T-helper 1 cell treated with Interleukin-12 subunit alpha and Interleukin-12 subunit beta and Interleukin-4 antibody, amounts not matched to agents 30 μg/mL and 1 μg/mL, for 36 hours (primary cell): Measurements from ENCODE around the gene MAP2K6.
"Not testable (repeated sequence)": the region's sequence is repeated elsewhere in the genome, so short reads cannot be mapped to it uniquely, and the experiment has no call there.

Source experiments
- H3K27ac Mint-ChIP-seq: one replicate; pipeline ENCODE4 v1.8.0; 2021; ENCODE audit warnings: mild to moderate bottlenecking, mixed read lengths
- H3K27me3 Mint-ChIP-seq: one replicate; pipeline ENCODE4 v1.8.0; 2021; ENCODE audit warnings: low read depth, mixed read lengths
- H3K36me3 Mint-ChIP-seq: one replicate; pipeline ENCODE4 v1.8.0; 2021; ENCODE audit warnings: low read depth, mixed read lengths
- H3K4me1 Mint-ChIP-seq: one replicate; pipeline ENCODE4 v1.8.0; 2021; ENCODE audit warnings: low read depth, mixed read lengths
- H3K4me3 Mint-ChIP-seq: one replicate; pipeline ENCODE4 v1.8.0; 2021; ENCODE audit warnings: mild to moderate bottlenecking, moderate library complexity, mixed read lengths
- H3K9me3 Mint-ChIP-seq: one replicate; pipeline ENCODE4 v1.8.0; 2021; ENCODE audit warnings: mixed read lengths

The MAP2K6 gene

DNA sequence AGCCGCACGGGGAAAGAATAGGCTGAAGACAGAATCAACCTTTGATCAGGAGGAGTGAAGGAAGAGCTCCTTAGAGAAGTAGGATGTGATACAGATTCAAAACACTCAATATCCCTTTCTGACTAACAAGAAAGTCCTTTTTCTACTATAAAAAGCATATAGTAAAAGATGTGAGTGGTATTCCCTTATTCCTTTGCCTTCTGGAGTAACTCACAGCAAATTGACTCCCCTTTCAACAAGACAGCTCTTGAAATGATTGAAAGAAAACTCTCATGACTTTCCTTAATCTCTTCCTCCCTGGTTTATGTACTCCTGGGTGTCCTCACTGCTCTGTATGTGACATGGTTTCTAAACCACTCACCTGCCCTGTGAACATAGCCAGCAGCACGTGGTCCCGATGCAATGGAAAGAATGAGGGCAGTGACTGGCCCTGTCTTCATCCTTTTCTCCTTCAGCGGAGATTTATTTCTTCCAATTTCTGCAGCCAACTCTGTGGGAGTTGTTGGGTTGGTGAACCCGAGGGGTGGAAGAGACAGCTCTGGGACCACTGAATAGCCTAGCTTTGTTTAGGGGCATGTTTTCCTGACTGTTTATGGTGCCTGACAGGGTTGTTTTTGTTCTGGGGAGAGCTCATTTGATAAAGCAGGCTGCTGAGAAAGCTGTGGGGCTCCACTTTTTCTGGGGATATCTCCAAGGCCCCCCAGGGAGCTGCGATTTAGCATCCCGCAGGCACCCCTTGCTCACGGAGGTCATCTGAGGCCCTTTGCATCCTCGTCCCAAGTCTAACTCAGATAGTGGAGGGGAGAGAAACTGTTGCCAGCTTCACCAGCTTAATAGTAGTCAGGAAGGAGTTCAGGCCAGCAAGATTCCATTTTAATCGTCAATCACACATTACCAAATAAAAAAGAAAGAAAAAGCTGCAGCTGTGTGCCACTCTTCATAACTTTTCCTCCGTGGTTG, 46.7 kb downstream of the MAP2K6 start:
- no peak overlapping the region for H3K4me3 Mint-ChIP-seq
- H3K9me3 Mint-ChIP-seq, result no peaks in the 10 kb centered on the region
- no peaks in the 10 kb centered on the region for H3K27me3 Mint-ChIP-seq
- no peak overlapping the region for H3K27ac Mint-ChIP-seq
- H3K4me1 Mint-ChIP-seq, result peaks cover 9% of the 10 kb centered on the region
- no peaks in the 10 kb centered on the region for H3K36me3 Mint-ChIP-seq

DNA sequence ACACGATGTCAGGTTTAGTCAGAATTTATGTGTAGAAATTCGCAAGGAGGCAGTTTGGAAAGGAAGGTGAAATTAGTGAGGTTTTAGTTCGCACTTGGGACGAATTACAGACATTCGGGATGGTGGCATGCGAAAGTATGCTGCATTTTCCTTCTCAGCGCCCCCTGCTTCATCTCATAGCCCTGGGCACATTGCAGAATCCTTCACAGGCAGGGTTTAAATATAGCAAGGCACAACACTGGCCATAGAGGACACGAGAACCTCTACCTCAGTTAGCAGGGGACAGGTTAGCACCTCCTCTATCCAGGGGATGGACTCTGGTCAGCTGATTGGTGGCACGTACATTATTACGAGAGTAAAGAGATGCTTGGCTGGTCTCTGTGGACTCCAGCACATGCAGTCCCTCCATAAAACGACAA, 47.5 kb downstream of the MAP2K6 start:
- Mint-ChIP-seq H3K4me1 (peaks cover 5% of the 10 kb centered on the region), H3K4me3 (no peak overlapping the region), H3K27me3 (no peaks in the 10 kb centered on the region), H3K36me3 (no peaks in the 10 kb centered on the region), H3K9me3 (no peaks in the 10 kb centered on the region), H3K27ac (no peak overlapping the region)

DNA sequence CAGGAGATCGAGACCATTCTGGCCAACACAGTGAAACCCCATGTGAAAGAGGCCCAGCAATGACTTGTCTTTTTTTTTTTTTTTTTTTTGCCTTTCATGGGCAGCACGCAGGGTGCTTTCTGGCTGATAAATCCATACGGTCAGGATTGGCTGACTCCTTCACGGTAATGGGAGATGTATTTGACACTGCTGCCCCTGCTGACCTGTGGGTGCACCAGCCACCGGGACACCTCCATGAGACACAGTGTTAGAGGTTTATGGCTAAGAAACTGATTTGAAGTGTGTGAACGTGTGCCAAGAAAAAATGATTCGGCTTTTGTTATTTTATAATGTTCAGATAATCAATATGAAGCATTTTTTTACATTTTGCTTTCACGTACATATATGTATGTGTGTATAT, 48.4 kb downstream of the MAP2K6 start:
- H3K36me3 Mint-ChIP-seq, result no peaks in the 10 kb centered on the region
- peaks cover 1% of the 10 kb centered on the region for H3K4me1 Mint-ChIP-seq
- H3K27me3 Mint-ChIP-seq, result no peaks in the 10 kb centered on the region
- H3K4me3 Mint-ChIP-seq, result no peak overlapping the region
- no peak overlapping the region for H3K27ac Mint-ChIP-seq
- H3K9me3 Mint-ChIP-seq, result no peaks in the 10 kb centered on the region

DNA sequence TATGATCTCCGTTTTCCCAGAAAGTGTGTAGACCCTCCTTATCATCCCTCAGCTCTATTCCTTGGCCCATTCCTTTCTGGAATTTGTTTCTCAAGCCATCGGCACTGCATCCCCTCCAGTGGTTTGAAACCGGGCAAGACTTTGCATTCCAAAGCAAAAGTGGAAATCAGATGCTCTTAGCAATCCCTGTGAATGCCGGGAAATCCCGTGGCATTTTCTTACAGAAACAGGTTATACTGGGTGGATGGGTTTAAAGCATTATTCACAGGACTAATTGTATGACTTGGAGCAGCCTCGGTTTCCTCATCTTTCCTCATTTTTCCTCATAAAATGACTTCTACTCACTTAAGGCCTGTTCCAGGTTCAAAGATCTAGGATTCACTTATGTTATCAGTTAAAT, 52.0 kb downstream of the MAP2K6 start:
- Mint-ChIP-seq H3K27me3 (no peaks in the 10 kb centered on the region), H3K9me3 (no peaks in the 10 kb centered on the region), H3K4me3 (no peak overlapping the region), H3K36me3 (no peaks in the 10 kb centered on the region), H3K27ac (no peak overlapping the region), H3K4me1 (peaks cover 1% of the 10 kb centered on the region)

DNA sequence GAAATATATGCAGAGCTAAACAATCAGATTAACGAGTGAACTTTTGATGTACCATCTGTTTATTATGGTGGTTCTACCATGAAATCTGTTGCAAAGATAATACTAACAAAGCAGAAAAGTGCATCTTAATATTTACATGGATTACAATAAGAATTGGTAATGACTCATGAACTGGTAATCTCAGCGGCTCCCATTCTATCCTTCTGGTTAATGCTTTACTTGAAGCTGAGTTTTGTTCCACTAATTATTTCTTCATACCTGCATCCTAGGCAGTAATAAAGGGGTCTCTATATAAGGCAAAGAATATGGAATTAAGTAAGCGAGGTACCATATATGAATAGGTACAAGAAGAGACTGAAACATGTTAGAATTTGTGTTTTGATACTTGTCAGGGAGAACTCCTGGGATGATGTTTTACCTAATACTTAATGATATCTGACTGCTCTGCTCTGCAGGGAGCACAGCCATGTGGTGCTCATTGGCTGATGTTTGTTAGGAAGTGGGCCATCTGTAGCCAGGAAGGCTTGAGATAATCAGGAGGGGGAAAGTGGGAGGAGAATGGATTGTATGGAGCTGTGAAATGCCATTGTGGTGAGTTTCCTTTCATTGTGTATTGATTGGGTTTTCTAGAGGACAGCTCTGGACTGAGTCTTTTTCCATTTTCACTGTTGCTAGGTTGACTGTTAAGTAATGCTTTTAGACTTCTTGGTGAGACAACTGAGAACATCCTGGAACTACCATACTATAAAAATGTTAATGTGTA, 52.6 kb downstream of the MAP2K6 start:
- H3K4me1 Mint-ChIP-seq, result peaks cover 1% of the 10 kb centered on the region
- H3K4me3 Mint-ChIP-seq, result no peak overlapping the region
- no peaks in the 10 kb centered on the region for H3K9me3 Mint-ChIP-seq
- H3K36me3 Mint-ChIP-seq, result no peaks in the 10 kb centered on the region
- no peaks in the 10 kb centered on the region for H3K27me3 Mint-ChIP-seq
- H3K27ac Mint-ChIP-seq, result no peak overlapping the region

DNA sequence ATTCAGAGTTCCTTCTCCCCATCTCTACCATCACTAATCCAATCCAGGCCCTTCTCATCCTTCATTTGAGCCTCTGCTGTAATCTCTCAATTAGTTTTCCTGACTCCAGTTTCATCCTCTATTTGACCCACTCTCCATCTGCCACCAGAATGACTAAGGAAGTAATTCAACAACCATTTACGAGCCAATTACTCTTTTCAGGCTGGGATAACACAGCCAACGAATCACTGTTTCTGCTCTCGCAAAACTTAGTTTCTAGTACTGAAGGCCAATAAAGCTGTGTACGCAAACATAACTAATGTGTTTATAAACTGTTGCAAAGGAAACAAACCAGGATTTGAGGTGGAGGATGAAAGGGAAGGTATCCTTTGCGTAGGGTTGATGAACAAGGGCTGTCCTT, 53.7 kb downstream of the MAP2K6 start:
- no peaks in the 10 kb centered on the region for H3K36me3 Mint-ChIP-seq

DNA sequence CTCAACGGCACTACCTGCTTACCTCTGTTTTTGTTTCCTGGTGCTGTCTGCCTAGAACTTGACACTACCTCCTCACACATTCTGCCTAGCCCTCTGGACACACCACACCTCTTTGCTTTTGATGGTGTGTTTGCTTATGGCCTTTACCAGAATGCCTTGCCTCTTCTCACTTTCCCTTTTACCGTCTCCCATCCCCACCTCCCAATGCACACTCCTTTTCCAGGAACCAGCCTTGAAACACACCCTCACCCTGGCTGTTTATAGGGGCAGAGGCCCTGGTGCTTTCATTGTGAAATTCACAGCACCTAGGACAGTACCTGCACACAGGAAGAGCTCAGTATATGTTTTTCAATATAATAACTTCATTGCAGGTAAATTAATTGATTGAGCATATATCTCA, 56.2 kb downstream of the MAP2K6 start:
- Mint-ChIP-seq H3K36me3 (no peaks in the 10 kb centered on the region), H3K9me3 (no peaks in the 10 kb centered on the region), H3K27me3 (no peaks in the 10 kb centered on the region), H3K4me3 (no peak overlapping the region), H3K4me1 (peaks cover 1% of the 10 kb centered on the region), H3K27ac (no peak overlapping the region)

More for the DNA sequence above, 53.7 kb downstream of the MAP2K6 start:
- H3K27me3 Mint-ChIP-seq, result no peaks in the 10 kb centered on the region
- H3K9me3 Mint-ChIP-seq, result no peaks in the 10 kb centered on the region
- no peak overlapping the region for H3K4me3 Mint-ChIP-seq
- H3K27ac Mint-ChIP-seq, result no peak overlapping the region
- peaks cover 1% of the 10 kb centered on the region for H3K4me1 Mint-ChIP-seq

DNA sequence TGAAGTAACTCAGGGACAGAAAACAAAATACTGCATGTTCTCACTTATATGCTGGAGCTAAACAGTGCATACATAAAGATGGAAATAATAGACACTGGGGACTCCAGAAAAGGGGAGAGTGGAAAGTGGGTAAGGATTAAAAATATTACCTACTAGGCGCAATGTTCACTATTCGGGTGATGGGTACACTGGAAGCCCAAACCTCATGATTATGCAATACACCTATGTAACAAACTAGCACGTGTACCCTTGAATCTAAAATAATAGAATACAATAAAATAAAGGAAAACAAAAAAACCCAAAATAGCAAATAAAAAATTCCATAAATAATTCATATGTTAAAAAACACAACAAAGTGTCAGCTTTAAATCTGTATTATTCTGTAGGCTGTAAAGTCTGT, 56.9 kb downstream of the MAP2K6 start:
- H3K9me3 Mint-ChIP-seq, result no peaks in the 10 kb centered on the region
- no peaks in the 10 kb centered on the region for H3K36me3 Mint-ChIP-seq
- no peaks in the 10 kb centered on the region for H3K27me3 Mint-ChIP-seq
- no peak overlapping the region for H3K27ac Mint-ChIP-seq
- peaks cover 1% of the 10 kb centered on the region for H3K4me1 Mint-ChIP-seq
- H3K4me3 Mint-ChIP-seq, result no peak overlapping the region

DNA sequence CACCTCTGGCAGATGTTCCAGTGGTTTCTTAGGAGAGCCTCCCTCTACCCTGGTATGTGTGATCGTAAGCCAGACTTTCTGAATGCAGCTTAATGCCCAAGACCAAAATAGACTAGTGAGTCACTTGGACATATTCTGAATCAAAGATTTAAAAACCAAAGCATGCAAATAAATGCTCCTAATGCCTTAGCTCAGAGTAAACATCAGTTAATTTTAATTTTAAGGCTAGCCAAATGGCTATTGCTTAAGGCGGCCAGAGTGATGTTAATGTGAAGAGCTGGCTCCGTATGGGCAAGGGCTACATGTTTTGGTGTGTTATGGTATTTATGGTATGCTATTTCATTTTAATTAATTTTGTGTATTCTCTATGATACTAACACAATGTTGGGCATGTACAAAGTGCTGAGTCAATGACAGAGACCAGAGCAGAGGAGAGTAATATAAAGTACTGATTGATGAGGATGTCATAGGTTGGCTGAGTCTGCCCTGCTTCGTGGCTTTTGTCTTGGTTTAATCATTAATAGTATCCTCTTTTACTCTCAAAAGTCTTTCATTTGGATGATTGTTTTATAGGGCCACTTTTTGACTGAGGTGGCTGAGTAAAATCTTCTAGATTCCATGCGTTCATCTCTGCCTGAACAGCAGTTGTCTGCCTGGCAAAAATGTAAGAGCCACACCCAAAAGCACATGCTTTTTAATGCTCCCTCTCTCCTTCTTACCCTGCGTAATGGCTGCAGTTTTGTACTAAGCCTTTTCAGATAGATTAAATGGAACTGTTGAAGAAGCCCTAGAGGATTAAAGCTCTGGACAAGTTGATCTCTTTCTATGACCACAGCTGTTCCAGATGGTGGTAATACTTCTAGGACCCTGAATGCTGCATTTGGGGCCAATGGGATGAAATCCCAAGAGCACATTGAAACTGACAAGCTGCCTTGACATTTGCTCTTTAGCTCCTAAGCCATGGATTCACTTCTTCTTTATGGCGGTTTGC, 59.6 kb downstream of the MAP2K6 start:
- Mint-ChIP-seq H3K4me1 (peaks cover 3% of the 10 kb centered on the region), H3K27ac (no peak overlapping the region), H3K27me3 (no peaks in the 10 kb centered on the region), H3K4me3 (no peak overlapping the region), H3K9me3 (no peaks in the 10 kb centered on the region), H3K36me3 (no peaks in the 10 kb centered on the region)

DNA sequence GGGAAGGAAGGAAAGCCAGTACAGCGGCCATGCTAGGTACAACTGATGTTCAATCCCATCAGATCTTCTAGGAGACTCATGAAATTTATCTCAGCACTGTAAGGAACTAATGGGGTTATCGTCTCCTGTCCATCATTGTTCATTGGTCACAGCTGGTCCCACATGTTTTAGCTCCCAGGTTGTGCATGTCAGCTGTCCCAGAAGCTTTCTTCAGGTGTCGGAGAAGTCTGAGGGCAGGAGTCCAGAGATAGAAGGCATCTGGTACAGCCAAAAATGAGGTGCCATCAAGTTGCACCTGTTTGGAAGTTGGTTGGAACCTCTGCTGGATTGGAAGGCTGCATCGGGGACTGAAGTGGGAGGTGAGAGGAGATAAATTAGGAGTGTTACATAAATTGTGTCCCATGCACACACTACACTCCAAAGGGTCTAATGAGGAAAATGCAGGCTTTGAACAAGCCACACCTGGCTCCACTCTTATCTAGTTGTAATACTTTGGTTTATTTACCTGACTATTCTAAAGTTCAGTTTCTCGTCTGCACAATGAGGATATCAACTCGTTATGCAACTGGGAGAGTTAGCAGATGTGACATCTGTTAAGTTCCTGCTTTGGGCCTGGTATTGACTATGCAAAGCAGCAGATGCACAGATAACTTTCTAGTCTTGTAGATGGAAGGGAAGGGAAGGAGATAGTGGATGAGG, 62.9 kb downstream of the MAP2K6 start:
- Mint-ChIP-seq H3K9me3 (no peaks in the 10 kb centered on the region), H3K4me1 (peaks cover 3% of the 10 kb centered on the region), H3K36me3 (no peaks in the 10 kb centered on the region), H3K4me3 (no peak overlapping the region), H3K27ac (no peak overlapping the region), H3K27me3 (no peaks in the 10 kb centered on the region)

DNA sequence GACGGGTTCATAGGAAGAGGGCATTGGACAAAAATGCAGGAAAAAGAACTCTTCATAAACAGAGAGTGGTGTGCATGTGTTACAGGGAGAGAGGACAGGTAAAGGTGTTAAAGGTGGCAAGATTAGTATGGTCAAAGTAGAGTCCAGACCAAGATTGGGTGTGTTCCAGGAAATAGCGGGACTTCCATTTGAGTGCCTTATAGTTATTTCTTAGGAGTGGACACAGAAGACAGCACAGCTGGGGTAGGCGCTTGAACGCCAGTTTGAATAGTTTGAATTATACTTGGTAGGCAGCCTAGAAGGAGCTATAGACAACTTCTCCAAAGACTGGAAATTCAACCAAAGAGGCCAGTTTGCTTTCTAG, 63.4 kb downstream of the MAP2K6 start:
- Mint-ChIP-seq H3K27me3 (no peaks in the 10 kb centered on the region), H3K36me3 (no peaks in the 10 kb centered on the region), H3K4me1 (peaks cover 3% of the 10 kb centered on the region), H3K9me3 (no peaks in the 10 kb centered on the region), H3K4me3 (no peak overlapping the region), H3K27ac (no peak overlapping the region)

DNA sequence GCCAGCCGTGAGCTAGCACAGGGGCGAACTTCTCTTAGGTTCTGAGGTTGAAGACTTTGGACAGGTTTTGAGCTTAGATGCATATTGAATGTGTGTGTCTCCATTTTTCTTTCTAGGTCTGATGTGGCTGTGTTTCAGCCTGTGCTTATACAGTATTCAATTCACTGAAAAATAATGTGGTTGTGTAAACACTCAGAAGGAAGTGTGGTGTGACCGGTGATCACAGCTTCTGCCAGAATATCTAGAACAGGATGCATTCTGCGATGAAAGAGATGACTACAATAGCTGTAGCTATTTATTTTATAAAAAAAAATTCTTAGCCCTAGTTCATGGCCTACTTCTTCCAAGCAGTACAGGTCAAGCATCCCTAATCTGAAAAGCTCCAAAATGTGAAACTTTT, 64.4 kb downstream of the MAP2K6 start:
- no peaks in the 10 kb centered on the region for H3K36me3 Mint-ChIP-seq
- H3K9me3 Mint-ChIP-seq, result no peaks in the 10 kb centered on the region
- H3K4me1 Mint-ChIP-seq, result peaks cover 3% of the 10 kb centered on the region
- H3K27ac Mint-ChIP-seq, result no peak overlapping the region
- no peak overlapping the region for H3K4me3 Mint-ChIP-seq
- H3K27me3 Mint-ChIP-seq, result no peaks in the 10 kb centered on the region

DNA sequence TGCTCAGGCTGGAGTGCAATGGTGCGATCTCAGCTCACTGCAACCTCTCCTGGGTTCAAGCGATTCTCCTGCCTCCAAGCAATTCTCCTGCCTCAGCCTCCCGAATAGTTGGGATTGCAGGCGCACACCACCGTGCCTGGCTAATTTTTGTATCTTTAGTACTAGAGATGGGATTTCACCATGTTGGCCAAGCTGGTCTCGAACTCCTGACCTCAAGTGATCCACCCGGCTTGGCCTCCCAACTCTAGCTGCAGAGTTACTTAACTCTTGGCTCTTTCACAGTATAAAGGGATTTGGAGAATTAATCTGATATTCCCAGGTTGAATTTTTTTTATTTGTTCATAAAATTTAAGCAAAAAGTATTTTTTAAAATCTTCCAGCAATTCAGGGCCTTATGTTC, 65.3 kb downstream of the MAP2K6 start:
- not testable (repeated sequence) for H3K36me3 Mint-ChIP-seq, H3K27me3 Mint-ChIP-seq, H3K27ac Mint-ChIP-seq, H3K4me3 Mint-ChIP-seq, H3K4me1 Mint-ChIP-seq, H3K9me3 Mint-ChIP-seq

DNA sequence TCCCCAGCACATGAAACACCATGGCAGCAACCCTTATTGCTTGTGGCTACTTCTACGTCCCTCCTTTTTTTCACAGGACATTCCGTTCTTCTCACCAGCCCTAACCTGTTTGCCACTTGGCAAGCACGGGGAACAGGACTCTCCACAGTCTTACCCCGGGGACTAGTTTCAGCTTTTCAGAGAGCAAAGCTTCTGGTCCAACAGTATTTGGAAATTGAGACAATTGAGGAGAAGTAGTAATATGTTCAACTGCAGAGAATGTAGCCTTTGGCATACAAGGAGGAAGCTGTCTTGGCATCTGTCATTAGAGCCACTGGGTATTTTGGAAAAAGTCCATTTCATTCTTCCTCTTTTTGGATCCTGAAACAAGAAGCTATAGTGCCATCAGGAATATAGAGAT, 65.7 kb downstream of the MAP2K6 start:
- H3K27ac Mint-ChIP-seq, result no peak overlapping the region
- H3K4me3 Mint-ChIP-seq, result no peak overlapping the region
- H3K4me1 Mint-ChIP-seq, result peaks cover 3% of the 10 kb centered on the region
- no peaks in the 10 kb centered on the region for H3K36me3 Mint-ChIP-seq
- no peaks in the 10 kb centered on the region for H3K9me3 Mint-ChIP-seq
- H3K27me3 Mint-ChIP-seq, result no peaks in the 10 kb centered on the region
